Cardiac fibroblast (primary cell): ENCODE measurements around the gene FBXO44.

Source experiments
- DNase-seq, 2 donors: peaks; one replicate each; pipeline versions ENCODE4 v3.0.0 to v3.0.0-alpha.2; 2010; ENCODE audit warnings: low read depth in 2 of 2
- H3K4me3 ChIP-seq, 2 donors: replicated peaks in 1 of 2; 1 replicate in 1 of 2; 2 replicates in 1 of 2; pipeline ENCODE4 v1.5.1; 2011; ENCODE audit warnings: low read depth in 2 of 2, low read length in 2 of 2, mild to moderate bottlenecking in 2 of 2, moderate library complexity in 1 of 2
- TF ChIP-seq, protein P1 (sequence below): IDR thresholded peaks from one replicate; pipeline ENCODE4 v1.5.1; 2011; ENCODE audit warnings: low read depth, mild to moderate bottlenecking, low read length, inconsistent platforms

Gene FBXO44

DNA sequence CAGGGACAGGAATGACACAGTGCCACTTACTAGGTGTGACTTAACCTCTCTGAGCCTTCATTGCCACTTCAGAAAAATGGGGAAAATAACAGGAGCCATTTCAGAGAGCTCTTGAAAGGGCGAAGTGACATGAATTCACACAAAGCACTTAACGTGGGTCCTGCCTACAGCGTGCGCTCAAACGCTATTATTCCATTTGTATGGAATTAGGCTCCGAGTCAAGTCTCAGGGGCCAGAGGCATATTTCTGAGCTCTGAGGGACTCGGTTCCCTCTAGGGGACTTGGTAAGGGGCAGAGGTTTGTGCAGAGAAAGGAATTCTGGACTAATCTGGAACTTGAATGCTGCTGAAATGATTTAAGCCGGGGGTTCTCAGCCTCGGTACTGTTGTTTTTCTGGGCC lies 50.9 kb downstream of the FBXO44 start:
- TF ChIP-seq, protein P1, sequence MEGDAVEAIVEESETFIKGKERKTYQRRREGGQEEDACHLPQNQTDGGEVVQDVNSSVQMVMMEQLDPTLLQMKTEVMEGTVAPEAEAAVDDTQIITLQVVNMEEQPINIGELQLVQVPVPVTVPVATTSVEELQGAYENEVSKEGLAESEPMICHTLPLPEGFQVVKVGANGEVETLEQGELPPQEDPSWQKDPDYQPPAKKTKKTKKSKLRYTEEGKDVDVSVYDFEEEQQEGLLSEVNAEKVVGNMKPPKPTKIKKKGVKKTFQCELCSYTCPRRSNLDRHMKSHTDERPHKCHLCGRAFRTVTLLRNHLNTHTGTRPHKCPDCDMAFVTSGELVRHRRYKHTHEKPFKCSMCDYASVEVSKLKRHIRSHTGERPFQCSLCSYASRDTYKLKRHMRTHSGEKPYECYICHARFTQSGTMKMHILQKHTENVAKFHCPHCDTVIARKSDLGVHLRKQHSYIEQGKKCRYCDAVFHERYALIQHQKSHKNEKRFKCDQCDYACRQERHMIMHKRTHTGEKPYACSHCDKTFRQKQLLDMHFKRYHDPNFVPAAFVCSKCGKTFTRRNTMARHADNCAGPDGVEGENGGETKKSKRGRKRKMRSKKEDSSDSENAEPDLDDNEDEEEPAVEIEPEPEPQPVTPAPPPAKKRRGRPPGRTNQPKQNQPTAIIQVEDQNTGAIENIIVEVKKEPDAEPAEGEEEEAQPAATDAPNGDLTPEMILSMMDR = no peak
- no peak overlapping the region for H3K4me3 ChIP-seq
- no peak for DNase-seq

DNA sequence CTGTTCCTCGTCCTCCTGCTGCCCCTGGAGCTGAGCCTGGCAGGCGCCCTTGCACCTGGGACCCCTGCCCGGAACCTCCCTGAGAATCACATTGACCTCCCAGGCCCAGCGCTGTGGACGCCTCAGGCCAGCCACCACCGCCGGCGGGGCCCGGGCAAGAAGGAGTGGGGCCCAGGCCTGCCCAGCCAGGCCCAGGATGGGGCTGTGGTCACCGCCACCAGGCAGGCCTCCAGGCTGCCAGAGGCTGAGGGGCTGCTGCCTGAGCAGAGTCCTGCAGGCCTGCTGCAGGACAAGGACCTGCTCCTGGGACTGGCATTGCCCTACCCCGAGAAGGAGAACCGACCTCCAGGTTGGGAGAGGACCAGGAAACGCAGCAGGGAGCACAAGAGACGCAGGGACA lies 51.6 kb downstream of the FBXO44 start:
- DNase-seq = no peak
- TF ChIP-seq, protein P1 = no peak
- no peak overlapping the region for H3K4me3 ChIP-seq

DNA sequence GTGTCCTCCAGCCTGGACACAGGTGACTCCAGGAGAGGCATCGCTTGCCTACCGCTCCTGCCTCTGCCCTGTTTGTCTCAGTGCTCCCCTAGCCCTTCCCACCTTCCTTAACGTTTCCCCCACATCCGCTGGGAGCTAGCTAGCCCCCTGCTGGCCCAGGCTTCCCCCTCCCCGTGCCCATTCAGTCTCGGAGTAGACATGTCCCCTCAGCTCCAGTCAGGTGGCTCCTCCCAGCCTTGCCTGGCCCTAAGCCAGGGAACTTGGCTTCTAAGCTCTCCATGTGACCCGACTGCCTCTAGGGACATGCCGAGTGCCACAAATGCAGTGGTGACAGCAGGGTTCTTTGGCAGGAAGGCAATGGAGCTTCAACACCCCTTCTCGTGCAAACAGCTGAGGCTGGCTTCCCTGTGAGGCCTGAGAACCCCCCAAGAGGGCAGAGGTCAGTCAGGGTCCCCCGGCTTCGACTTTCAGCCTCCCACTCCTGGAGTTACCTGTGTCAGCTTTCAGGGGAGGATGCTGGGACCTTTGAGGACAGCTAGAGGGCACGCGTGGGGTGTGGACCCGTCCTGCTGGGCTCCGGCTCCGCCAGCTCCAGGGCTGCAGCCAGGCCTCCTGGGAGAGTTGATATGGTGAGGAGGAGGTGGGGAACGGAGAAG lies 53.1 kb downstream of the FBXO44 start:
- DNase-seq = no peak
- TF ChIP-seq, protein P1 = no peak
- H3K4me3 ChIP-seq = no peak overlapping the region

DNA sequence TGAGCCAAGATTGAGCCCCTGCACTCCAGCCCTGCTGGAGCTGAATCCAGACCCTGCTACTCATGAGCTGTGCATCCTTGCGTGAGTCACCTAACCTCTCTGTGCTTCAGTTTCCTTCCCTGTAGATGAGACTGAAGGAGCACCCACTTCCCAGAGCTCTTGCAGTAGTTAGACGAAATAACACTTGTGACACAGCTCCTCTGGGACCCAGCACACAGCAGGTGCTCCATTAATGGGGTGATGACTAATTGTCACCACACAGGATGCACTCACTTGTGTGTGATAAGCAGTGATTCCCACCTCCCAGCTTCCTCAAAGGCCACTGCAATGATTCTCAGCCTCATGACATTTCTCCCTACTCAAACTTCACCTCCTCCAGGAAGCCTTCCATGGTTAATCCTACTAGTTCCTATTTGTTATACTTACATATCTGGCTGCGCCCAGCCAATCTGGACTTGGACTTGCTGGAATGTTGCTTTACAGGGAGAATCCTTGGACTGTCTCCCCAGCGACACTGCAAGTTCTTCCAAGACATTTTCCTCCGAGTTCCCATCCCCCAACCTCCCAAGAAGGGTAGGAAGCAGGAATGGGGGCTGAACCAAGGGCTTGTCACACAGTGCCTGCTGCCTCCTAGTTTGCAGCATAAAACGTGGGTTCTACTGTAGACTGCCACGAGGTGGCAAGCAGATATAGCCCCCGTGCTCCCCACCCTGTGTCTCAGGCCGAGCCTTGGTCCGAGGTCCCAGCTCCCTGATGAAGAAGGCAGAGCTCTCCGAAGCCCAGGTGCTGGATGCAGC lies 54.1 kb downstream of the FBXO44 start:
- TF ChIP-seq, protein P1 = no peak
- no peak for DNase-seq
- no peak overlapping the region for H3K4me3 ChIP-seq

DNA sequence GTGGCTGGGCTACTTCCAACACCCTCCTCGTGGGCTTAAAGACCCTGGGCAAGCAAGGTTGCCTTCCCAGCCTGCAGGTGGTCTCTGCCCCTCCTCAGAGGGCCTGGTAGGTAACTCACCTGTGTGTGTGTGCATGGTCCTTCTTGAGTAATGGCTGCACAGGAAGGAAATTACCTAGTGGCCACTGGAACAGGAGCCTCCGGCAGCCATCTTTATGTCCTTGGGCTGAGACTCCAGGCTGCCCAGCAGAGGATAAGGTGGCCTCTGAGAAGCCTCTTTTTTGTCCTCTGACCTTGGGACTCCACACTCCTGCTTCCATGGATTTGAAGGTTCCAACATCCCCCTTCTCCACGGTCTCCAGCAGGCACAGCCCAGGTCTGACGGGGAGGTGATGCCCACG lies 56.8 kb downstream of the FBXO44 start:
- DNase-seq = no peak
- TF ChIP-seq, protein P1 = no peak
- H3K4me3 ChIP-seq = no peak overlapping the region

DNA sequence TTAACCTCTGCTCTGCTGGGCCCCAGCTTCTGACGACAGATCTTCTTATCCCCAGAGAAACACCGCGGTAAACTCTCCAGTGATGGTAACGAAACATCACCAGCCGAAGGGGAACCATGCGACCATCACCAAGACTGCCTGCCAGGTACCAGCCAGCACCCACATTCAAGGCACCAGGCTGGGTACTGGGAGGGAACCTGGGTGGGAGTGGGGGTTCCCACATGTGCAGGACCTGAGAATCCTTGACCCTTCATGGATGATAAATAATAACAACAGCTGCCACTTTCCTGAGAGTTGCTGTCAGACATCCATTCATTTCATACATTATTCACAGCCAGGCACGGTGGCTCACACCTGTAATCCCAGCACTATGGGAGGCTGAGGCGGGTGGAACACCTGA lies 57.6 kb downstream of the FBXO44 start:
- H3K4me3 ChIP-seq = no peak overlapping the region
- TF ChIP-seq, protein P1 = no peak
- no peak for DNase-seq
